ENCODE results near the gene ARIH1.

GRCh38 chr15:72560458-72560857 lies 86.3 kb downstream of the ARIH1 start:
- TF ChIP-seq CTCF (IDR thresholded peaks at IDR 0.05 in 8 of 11, conservative IDR thresholded peaks at IDR 0.05 in 3 of 11) (no peak), POLR2A (IDR thresholded peaks at IDR 0.05) (no peak)

Measured in spleen (tissue), 7 donors.